A673 (cell line): ENCODE data around the gene HBS1L.

ENCODE experiments used
- EZH2 ChIP-seq: fragments of 200-600 bp; sonication (generic); IDR thresholded peaks from 2 replicates; pipeline ENCODE4 v1.6.1; 2017; ENCODE audit warnings: borderline replicate concordance, low read depth, mild to moderate bottlenecking, mixed read lengths, antibody characterized with exemption, low read length; ENCODE audit not compliant: poor library complexity, severe bottlenecking
- TF ChIP-seq, protein P1 (sequence below): fragments of 300-800, 200-600 bp; sonication (generic); conservative IDR thresholded peaks from 2 replicates; pipeline ENCODE4 v1.5.1; 2017; ENCODE audit warnings: low read depth, mild to moderate bottlenecking, antibody characterized with exemption, low read length, moderate library complexity, mixed read lengths

DNA sequence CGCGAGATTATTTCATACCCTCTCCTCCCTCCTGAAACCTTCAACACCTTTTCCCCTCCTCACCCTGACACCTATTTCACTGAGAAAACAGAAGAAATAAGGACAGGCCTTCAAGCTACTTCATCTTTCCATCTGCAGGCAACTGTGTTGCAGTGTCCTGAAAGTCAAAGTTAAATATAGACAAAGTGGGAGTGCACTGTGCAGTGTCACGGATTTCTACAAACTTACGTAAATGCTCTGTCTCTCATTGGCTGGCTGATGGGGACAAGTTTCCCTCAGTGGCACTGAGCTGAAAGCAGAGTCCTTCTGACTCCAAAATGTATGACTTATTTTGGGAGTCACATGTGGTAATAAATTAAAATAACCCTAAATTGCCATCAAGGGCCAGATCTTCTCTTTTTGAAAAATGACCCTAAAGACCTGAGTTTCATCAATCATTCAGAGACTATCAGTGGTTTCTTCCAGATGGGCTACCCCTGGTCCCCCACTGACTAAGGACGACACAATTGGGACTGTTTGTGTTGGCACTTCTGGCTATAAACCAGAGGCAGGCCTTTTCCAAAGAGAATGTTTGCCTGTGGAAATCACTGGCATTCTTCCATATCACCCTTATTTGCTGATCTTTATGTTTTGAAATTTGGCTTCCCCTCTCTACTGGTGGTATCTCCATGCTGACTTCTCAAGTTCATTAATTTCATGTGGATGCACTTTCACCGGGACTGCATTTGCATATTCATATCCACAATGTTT, 126.3 kb downstream of the HBS1L start:
- TF ChIP-seq, protein P1, sequence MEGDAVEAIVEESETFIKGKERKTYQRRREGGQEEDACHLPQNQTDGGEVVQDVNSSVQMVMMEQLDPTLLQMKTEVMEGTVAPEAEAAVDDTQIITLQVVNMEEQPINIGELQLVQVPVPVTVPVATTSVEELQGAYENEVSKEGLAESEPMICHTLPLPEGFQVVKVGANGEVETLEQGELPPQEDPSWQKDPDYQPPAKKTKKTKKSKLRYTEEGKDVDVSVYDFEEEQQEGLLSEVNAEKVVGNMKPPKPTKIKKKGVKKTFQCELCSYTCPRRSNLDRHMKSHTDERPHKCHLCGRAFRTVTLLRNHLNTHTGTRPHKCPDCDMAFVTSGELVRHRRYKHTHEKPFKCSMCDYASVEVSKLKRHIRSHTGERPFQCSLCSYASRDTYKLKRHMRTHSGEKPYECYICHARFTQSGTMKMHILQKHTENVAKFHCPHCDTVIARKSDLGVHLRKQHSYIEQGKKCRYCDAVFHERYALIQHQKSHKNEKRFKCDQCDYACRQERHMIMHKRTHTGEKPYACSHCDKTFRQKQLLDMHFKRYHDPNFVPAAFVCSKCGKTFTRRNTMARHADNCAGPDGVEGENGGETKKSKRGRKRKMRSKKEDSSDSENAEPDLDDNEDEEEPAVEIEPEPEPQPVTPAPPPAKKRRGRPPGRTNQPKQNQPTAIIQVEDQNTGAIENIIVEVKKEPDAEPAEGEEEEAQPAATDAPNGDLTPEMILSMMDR = no peak
- TF ChIP-seq EZH2 = no peak
